GM10248 (cell line): Measurements from ENCODE around the gene SLX4IP.

ENCODE experiments used
- CTCF ChIA-PET: fragments of 300-600 bp; sonication (Branson Sonifier 250); formaldehyde crosslinking; extraction: SDS; loops from one replicate; lab custom pipeline; 2021; ENCODE audit warnings: antibody characterized with exemption; lab: Yijun Ruan, JAX
- POLR2A ChIA-PET: fragments of 350-650 bp; sonication (Branson Sonifier 250); formaldehyde crosslinking; extraction: SDS; loops from one replicate; lab custom pipeline; 2020; ENCODE audit warnings: antibody characterized with exemption; lab: Yijun Ruan, JAX
- DNase-seq: peaks from one replicate; pipeline ENCODE4 v3.0.0; 2012; ENCODE audit errors: extremely low spot score
- TF ChIP-seq, protein P1 (sequence below): IDR thresholded peaks from 2 replicates; pipeline ENCODE4 v1.5.1; 2012; ENCODE audit warnings: mild to moderate bottlenecking, low read depth; ENCODE audit errors: extremely low read depth, missing control alignments, control extremely low read depth

SLX4IP gene

DNA sequence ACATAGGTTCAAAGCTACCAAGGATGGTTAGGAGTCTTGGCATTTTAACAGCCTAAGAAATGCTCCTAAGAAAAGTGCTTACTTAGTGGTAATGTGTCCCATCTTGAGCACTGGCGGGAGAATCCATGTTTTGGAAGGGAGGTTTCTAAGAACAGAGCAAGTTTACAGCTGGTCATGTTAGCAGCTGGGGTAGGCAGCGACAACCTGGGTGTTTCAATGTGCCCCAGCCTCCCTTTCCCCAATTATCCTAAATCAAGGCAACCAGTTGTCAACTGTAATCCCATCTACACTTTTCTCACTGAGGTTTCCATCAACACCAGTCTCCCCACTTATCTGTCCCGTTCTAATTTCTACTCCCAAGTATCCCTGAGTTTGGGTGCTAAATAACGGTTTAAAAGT lies 240.3 kb downstream of the SLX4IP start:
- CTCF ChIA-PET: interaction anchor here (1.0 to 9.0 kb wide), 8 partner anchors 13 to 591 kb away, joined by 3 to 73 read pairs (median 6); no protein-coding TSS in a partner anchor
- TF ChIP-seq, protein P1, sequence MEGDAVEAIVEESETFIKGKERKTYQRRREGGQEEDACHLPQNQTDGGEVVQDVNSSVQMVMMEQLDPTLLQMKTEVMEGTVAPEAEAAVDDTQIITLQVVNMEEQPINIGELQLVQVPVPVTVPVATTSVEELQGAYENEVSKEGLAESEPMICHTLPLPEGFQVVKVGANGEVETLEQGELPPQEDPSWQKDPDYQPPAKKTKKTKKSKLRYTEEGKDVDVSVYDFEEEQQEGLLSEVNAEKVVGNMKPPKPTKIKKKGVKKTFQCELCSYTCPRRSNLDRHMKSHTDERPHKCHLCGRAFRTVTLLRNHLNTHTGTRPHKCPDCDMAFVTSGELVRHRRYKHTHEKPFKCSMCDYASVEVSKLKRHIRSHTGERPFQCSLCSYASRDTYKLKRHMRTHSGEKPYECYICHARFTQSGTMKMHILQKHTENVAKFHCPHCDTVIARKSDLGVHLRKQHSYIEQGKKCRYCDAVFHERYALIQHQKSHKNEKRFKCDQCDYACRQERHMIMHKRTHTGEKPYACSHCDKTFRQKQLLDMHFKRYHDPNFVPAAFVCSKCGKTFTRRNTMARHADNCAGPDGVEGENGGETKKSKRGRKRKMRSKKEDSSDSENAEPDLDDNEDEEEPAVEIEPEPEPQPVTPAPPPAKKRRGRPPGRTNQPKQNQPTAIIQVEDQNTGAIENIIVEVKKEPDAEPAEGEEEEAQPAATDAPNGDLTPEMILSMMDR: no peak
- no peak for DNase-seq
- POLR2A ChIA-PET: no interaction called here

DNA sequence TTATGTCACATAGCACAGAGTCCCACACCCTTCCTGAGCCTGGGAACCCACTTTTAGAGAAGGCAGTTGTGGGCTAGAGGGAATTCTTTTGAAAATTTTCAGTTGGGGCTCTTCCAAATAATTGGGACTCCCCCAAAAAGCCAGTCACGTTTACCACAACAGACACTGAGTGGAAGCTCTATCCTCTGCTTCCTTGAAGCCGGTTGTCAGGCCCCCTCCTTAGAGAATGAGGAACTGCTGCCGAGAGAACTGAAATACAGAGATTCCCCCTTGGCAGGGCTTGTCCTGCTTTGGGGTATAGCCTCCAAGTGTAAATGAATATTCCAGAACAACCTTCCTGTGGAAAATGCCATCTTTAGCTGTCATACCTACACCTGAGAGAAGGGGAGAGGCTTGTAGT lies 241.4 kb downstream of the SLX4IP start:
- ChIA-PET POLR2A (no interaction called here), CTCF (interaction anchor here (1.1 to 3.6 kb wide), 4 partner anchors 12 to 561 kb away, joined by 3 to 20 read pairs (median 10); no protein-coding TSS in a partner anchor)
- DNase-seq: no peak
- TF ChIP-seq, protein P1: no peak
